Myometrial cell (primary cell): ENCODE measurements around the gene OR5H6. TPM values are rescaled to one million over a fixed set of nuclear protein-coding genes. Genes with fewer than 3 reads are reported as not detected.

ENCODE experiments used
- total RNA-seq: library from RNA; depleted of rRNA; stranded (reverse); fragments of >200 nt; gene quantifications from 2 replicates; pipeline ENCODE4 v1.2.3, GENCODE V29; 2015

Gene OR5H6
- not detected in 2 replicates for total RNA-seq

GRCh38 chr3:98263944-98264343 lies at the start of gene OR5H6:
OR5H6 (plus strand) TSS chr3:98264244; CDS start chr3:98264333, 89 bp downstream.

GRCh38 chr3:98282205-98282604 lies 18.2 kb downstream of the OR5H6 start, which contains the start of gene OR5H2:
OR5H2 (plus strand) TSS chr3:98282505; CDS start chr3:98282903, 398 bp downstream.

Other genes starting within 250 kb of the OR5H6 start
- not detected in 2 replicates for gene GABRR3, start 228.9 kb upstream of the OR5H6 start, total RNA-seq
- gene OR5AC2, start 177.1 kb upstream of the OR5H6 start, total RNA-seq, result not detected in 2 replicates
- not detected in 2 replicates for gene OR5H1, start 133.5 kb upstream of the OR5H6 start, total RNA-seq
- not detected in 2 replicates for gene OR5H14, start 116.8 kb upstream of the OR5H6 start, total RNA-seq
- gene OR5H15, start 97.5 kb upstream of the OR5H6 start, total RNA-seq, result not detected in 2 replicates
- gene OR5H2, start 18.3 kb downstream of the OR5H6 start, total RNA-seq, result not detected in 2 replicates
- not detected in 2 replicates for gene OR5K4, start 89.6 kb downstream of the OR5H6 start, total RNA-seq
- gene OR5K3, start 126.4 kb downstream of the OR5H6 start, total RNA-seq, result not detected in 2 replicates
- gene OR5K1, start 199.0 kb downstream of the OR5H6 start, total RNA-seq, result not detected in 2 replicates
- not detected in 2 replicates for gene OR5K2, start 233.4 kb downstream of the OR5H6 start, total RNA-seq